ENCODE results near the gene PI4KA.

- TF ChIP-seq POLR2A (IDR thresholded peaks at IDR 0.05) (no peak), CTCF (IDR thresholded peaks at IDR 0.05) (no peak)
These were observed 114.2 kb downstream of the PI4KA start for GRCh38 chr22:20744456-20744855.

Data from prostate gland (tissue), 2 donors.